ENCODE measurements around the gene DARS1.

DNA sequence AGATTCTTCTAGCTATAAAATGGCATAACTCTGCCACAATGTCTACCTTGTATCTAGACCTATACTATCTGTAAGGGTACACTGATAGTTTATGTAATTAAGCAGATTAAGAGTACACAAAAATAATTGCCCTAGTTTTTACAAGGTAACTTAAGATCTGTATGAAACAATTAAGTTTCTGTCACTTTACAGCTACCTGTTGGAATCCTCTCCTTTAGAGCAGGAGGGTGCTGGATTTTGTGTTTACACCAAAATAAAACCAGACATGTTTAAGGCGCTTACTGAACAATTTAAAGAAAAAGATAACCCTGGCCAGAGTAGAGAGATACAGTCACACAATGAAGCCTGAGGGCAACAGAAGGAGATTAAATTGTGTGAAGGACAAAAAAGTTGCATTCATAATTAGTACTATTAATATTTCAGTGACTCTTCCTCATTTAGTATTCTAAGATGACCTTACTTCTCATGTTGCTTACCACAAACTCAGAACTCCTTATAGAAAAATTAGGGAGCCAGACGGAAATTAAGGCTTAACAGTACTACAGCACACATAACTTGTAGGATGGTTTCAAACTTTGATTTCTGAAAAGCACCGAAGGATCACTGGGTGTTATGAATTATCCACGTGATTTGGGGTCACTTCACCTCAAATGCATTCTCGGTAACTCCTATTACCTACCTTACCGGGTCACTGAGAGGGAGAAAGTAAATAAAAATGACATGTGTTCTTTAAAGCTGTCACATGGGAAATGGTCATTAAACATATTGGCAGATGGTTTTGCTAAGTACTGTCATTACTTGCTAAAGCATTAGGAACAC, 1.0 kb downstream of the DARS1 start:
- TF ChIP-seq, protein P1, sequence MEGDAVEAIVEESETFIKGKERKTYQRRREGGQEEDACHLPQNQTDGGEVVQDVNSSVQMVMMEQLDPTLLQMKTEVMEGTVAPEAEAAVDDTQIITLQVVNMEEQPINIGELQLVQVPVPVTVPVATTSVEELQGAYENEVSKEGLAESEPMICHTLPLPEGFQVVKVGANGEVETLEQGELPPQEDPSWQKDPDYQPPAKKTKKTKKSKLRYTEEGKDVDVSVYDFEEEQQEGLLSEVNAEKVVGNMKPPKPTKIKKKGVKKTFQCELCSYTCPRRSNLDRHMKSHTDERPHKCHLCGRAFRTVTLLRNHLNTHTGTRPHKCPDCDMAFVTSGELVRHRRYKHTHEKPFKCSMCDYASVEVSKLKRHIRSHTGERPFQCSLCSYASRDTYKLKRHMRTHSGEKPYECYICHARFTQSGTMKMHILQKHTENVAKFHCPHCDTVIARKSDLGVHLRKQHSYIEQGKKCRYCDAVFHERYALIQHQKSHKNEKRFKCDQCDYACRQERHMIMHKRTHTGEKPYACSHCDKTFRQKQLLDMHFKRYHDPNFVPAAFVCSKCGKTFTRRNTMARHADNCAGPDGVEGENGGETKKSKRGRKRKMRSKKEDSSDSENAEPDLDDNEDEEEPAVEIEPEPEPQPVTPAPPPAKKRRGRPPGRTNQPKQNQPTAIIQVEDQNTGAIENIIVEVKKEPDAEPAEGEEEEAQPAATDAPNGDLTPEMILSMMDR (IDR thresholded peaks at IDR 0.05), result no peak
- TF ChIP-seq POLR2AphosphoS5 (IDR thresholded peaks at IDR 0.05), result no peak
